Heart left ventricle (tissue), 13 donors: ENCODE measurements around the gene NFYA.

Source experiments
- CTCF ChIP-seq, 12 donors: fragments of 200-600 bp; sonication (generic) in 4 of 12; IDR thresholded peaks; one replicate each; pipeline versions ENCODE4 v1.5.0 to v1.8.0; 2018 to 2022; ENCODE audit warnings: antibody characterized with exemption in 12 of 12, mild to moderate bottlenecking in 5 of 12
- POLR2A ChIP-seq, 2 donors: fragments of 450-650 bp; IDR thresholded peaks; one replicate each; pipeline ENCODE4 v1.6.1; 2017; ENCODE audit warnings: antibody characterized with exemption in 2 of 2, mild to moderate bottlenecking in 2 of 2, moderate library complexity in 2 of 2
- donor health status: ischemic (EF 13 %, LVEDD 7.1; RV severe dilation, severe dysfunction).
- donor health status: DM: no; HTN: yes; CAD: no.
- donor health status: DM: no; HTN: no; CAD: no.
- donor health status: ischemic (EF 25% LVEDD 6.9; RV normal size, moderate dysfunction).
- donor health status: ischemic (EF 25% LVEDD 5.7; RV mildly dilated, moderate dysfunction).
- donor health status: ischemic (EF 35%, LVEDD 5.7; RV mildly dilated, moderate dysfunction).
- donor health status: nonischemic (EF 11% LVEDD 7.7; RV severe dilation, severe dysfunction).
- donor health status: DM: yes; HTN: yes; CAD: no.
- donor health status: PGD.
- donor health status: ischemic (EF 29% LVEDD 5.4; RV normal size, mild dysfunction).
- donor health status: nonischemic (EF 23%, LVEDD 6.1; RV moderate dilation, normal function).

GRCh38 chr6:41055149-41055548 lies 17.6 kb upstream of the NFYA start:
- no peak for TF ChIP-seq CTCF (IDR thresholded peaks at IDR 0.05)
- peak in 1 of 2 donors; percentile 32 for TF ChIP-seq POLR2A (IDR thresholded peaks at IDR 0.05)
